Lower leg skin (tissue), 4 donors: ENCODE results near the gene TRMT1. TPM values are rescaled to one million over a fixed set of nuclear protein-coding genes. Genes with fewer than 3 reads are reported as not detected.

Source experiments
- DNase-seq, 2 donors: peaks; one replicate each; pipeline ENCODE4 v3.0.0-alpha.2; 2019; ENCODE audit warnings: low spot score in 2 of 2
- H3K4me3 ChIP-seq: fragments of 200-600 bp; sonication (generic); 2 replicates; pipeline ENCODE4 v1.5.1; 2017; ENCODE audit warnings: mild to moderate bottlenecking, low read depth; ENCODE audit not compliant: poor library complexity, severe bottlenecking
- CTCF ChIP-seq, 3 donors: fragments of 450-650 bp; IDR thresholded peaks; one replicate each; pipeline ENCODE4 v1.5.1; 2016; ENCODE audit warnings: antibody characterized with exemption in 3 of 3, mild to moderate bottlenecking in 3 of 3, moderate library complexity in 2 of 3
- POLR2A ChIP-seq, 2 donors: fragments of 450-650 bp; IDR thresholded peaks; one replicate each; pipeline ENCODE4 v1.6.1; 2016 to 2017; ENCODE audit warnings: antibody characterized with exemption in 2 of 2, mild to moderate bottlenecking in 1 of 2, moderate library complexity in 1 of 2
- WGBS, 2 donors: methylation state at CpG; one replicate each; pipeline ENCODE4 v1.1.5; 2018; 5-methylcytosine and 5-hydroxymethylcytosine counted together
- intact Hi-C: fragments of 100-400 bp; cut with DNase I; formaldehyde crosslinking; loops from one replicate; pipeline ENCODE4 v1.15.0; 2023; ENCODE audit warnings: low total_unique reads
- total RNA-seq, 4 donors: library from RNA; depleted of rRNA; stranded (reverse); fragments of >200 nt; gene quantifications; one replicate each; pipeline ENCODE4 v1.1.0, GENCODE V29; 2016

Gene TRMT1
- total RNA-seq, 4 donors from 2014 or later: 17.7 to 60.4 (median 32.7) TPM

- WGBS, 2 donors: 60 to 61% methylated on average over 7 to 14 of the region's 14 CpGs
- DNase-seq: no peak
- intact Hi-C loops: no loop called here
- H3K4me3 ChIP-seq: no peak overlapping the region
- TF ChIP-seq POLR2A (IDR thresholded peaks at IDR 0.05): no peak
- TF ChIP-seq CTCF (IDR thresholded peaks at IDR 0.05): no peak
Measured at GRCh38 chr19:13092606-13093235, 23.8 kb downstream of the TRMT1 start.

- no peak overlapping the region for H3K4me3 ChIP-seq
- WGBS, 2 donors: 62 to 74% methylated on average over 2 of the region's 2 CpGs
- intact Hi-C loops: no loop called here
Measured at GRCh38 chr19:13092158-13092543, 24.4 kb downstream of the TRMT1 start.

GRCh38 chr19:13091400-13092157 is 25.0 kb downstream of the TRMT1 start:
- WGBS, 2 donors: 47 to 59% methylated on average over 23 to 25 of the region's 25 CpGs
- no peak for DNase-seq
- no peak overlapping the region for H3K4me3 ChIP-seq
- TF ChIP-seq CTCF (IDR thresholded peaks at IDR 0.05) (no peak), POLR2A (IDR thresholded peaks at IDR 0.05) (no peak)
- intact Hi-C loops: no loop called here

More at GRCh38 chr19:13092158-13092543, 24.4 kb downstream of the TRMT1 start:
- no peak for TF ChIP-seq CTCF (IDR thresholded peaks at IDR 0.05)
- TF ChIP-seq POLR2A (IDR thresholded peaks at IDR 0.05): no peak
- no peak for DNase-seq

- 52 to 73% methylated on average over 8 to 9 of the region's 10 CpGs for WGBS, 2 donors
- no peak for TF ChIP-seq POLR2A (IDR thresholded peaks at IDR 0.05)
- TF ChIP-seq CTCF (IDR thresholded peaks at IDR 0.05): no peak
- H3K4me3 ChIP-seq: no peak overlapping the region
- intact Hi-C loops: no loop called here
- DNase-seq: no peak
Measured at GRCh38 chr19:13090511-13091231, 25.9 kb downstream of the TRMT1 start.

- TF ChIP-seq POLR2A (IDR thresholded peaks at IDR 0.05): no peak
- no peak for TF ChIP-seq CTCF (IDR thresholded peaks at IDR 0.05)
- intact Hi-C loops: no loop called here
- H3K4me3 ChIP-seq: no peak overlapping the region
- WGBS, 2 donors: 61 to 78% methylated on average over 10 to 11 of the region's 12 CpGs
- no peak for DNase-seq
Measured at GRCh38 chr19:13089857-13090507, 26.6 kb downstream of the TRMT1 start.
